GM12878 (cell line): Measurements from ENCODE around the gene SLC25A43. TPM values are rescaled to one million over a fixed set of nuclear protein-coding genes. Genes with fewer than 3 reads are reported as not detected.

ENCODE experiments used
- ATAC-seq: fragments of 200-7000 bp; cut with Tn5 transposase; 3 replicates; pipeline ENCODE4 v1.9.1; 2020; ENCODE audit warnings: mild to moderate bottlenecking, moderate library complexity
- BruUV-seq: library from RNA; stranded (reverse); fragments of 400-500 nt; replicated peaks from 2 replicates; lab custom pipeline; 2021; lab: Mats Ljungman, UMichigan
- CTCF ChIA-PET: fragments of 300-600 bp; sonication (Branson Sonifier 250); formaldehyde crosslinking; extraction: SDS; loops from one replicate; lab custom pipeline; 2021; ENCODE audit warnings: inconsistent platforms; lab: Yijun Ruan, JAX
- POLR2A ChIA-PET: fragments of 350-600 bp; formaldehyde crosslinking; extraction: SDS; loops from one replicate; lab custom pipeline; 2021; ENCODE audit warnings: inconsistent platforms; lab: Charles Lee
- RAD21 ChIA-PET: fragments of 300-600 bp; sonication (Branson Sonifier 250); formaldehyde crosslinking; loops from one replicate; lab custom pipeline; 2023; ENCODE audit warnings: antibody characterized with exemption; ENCODE audit not compliant: unreplicated experiment; lab: Charles Lee
- SMC1A ChIA-PET: fragments of 300-600 bp; sonication (Branson Sonifier 250); formaldehyde crosslinking; loops from one replicate; lab custom pipeline; 2023; ENCODE audit not compliant: unreplicated experiment, uncharacterized antibody; lab: Charles Lee
- DNase-seq: peaks from one replicate; pipeline ENCODE4 v3.0.0-alpha.2; 2011; ENCODE audit warnings: low read depth, low spot score
- FAIRE-seq: peaks from 3 replicates; lab custom pipeline; 2011; peaks lifted over from hg19 to GRCh38; lab: Jason Lieb, UNC
- H2AFZ ChIP-seq: 2 replicates; pipeline ENCODE4 v1.6.0; 2011; ENCODE audit warnings: low read depth, low read length, control low read depth; ENCODE audit not compliant: control insufficient read depth
- H3K27ac ChIP-seq: 2 replicates; pipeline ENCODE4 v1.5.1; 2011; ENCODE audit warnings: control low read depth; ENCODE audit not compliant: control insufficient read depth, insufficient read depth
- H3K27me3 ChIP-seq, 2 experiments: replicated peaks in 1 of 2; 2 replicates each; pipeline versions ENCODE4 v1.6.0 to v1.6.1; 2011; ENCODE audit warnings: low read length in 1 of 2; ENCODE audit not compliant: control insufficient read depth in 2 of 2, insufficient read depth in 2 of 2
- H3K36me3 ChIP-seq, 2 experiments: 2 replicates each; pipeline ENCODE4 v1.5.1; 2011; ENCODE audit warnings: low read length in 1 of 2; ENCODE audit not compliant: control insufficient read depth in 2 of 2, insufficient read depth in 2 of 2
- H3K4me1 ChIP-seq: 2 replicates; pipeline ENCODE4 v1.6.1; 2011; ENCODE audit warnings: mild to moderate bottlenecking, low read length, moderate library complexity, mixed read lengths; ENCODE audit not compliant: control insufficient read depth, insufficient read depth
- H3K4me2 ChIP-seq: 2 replicates; pipeline ENCODE4 v1.6.0; 2011; ENCODE audit warnings: control low read depth; ENCODE audit not compliant: control insufficient read depth, insufficient read depth
- H3K4me3 ChIP-seq: fragments of 200-600 bp; sonication (generic); 2 replicates; pipeline ENCODE4 v1.5.1; 2016
- H3K79me2 ChIP-seq: 2 replicates; pipeline ENCODE4 v1.6.0; 2011; ENCODE audit warnings: low read length; ENCODE audit not compliant: control insufficient read depth, insufficient read depth
- H3K9ac ChIP-seq: 2 replicates; pipeline ENCODE4 v1.8.0; 2011; ENCODE audit warnings: low read length, control low read depth, mixed read lengths; ENCODE audit not compliant: control insufficient read depth, insufficient read depth
- H3K9me3 ChIP-seq: replicated peaks from 3 replicates; pipeline ENCODE4 v1.5.1; 2011; ENCODE audit warnings: mild to moderate bottlenecking, low read length; ENCODE audit not compliant: control insufficient read depth, insufficient read depth
- H4K20me1 ChIP-seq: 2 replicates; pipeline ENCODE4 v1.6.0; 2011; ENCODE audit not compliant: control insufficient read depth, insufficient read depth
- KDM1A ChIP-seq: fragments of 200-600 bp; sonication (generic); IDR thresholded peaks from 2 replicates; pipeline ENCODE4 v1.6.1; 2016; ENCODE audit warnings: borderline replicate concordance
- NR2C1 ChIP-seq: fragments of 450-650 bp; IDR thresholded peaks from 2 replicates; pipeline ENCODE4 v1.6.1; 2017; ENCODE audit warnings: antibody characterized with exemption, mild to moderate bottlenecking, moderate library complexity
- RB1 ChIP-seq: fragments of 450-650 bp; formaldehyde crosslinking; IDR thresholded peaks from 2 replicates; pipeline ENCODE4 v1.6.1; 2017; ENCODE audit warnings: mild to moderate bottlenecking, borderline replicate concordance
- RELA ChIP-seq: fragments of 450-650 bp; IDR thresholded peaks from 2 replicates; pipeline ENCODE4 v1.8.0; 2014; ENCODE audit warnings: borderline replicate concordance; ENCODE audit not compliant: partially characterized antibody
- SMC3 ChIP-seq: IDR thresholded peaks from 2 replicates; pipeline ENCODE4 v1.6.1; 2011; ENCODE audit warnings: low read length, improper control_type of control experiment, borderline replicate concordance
- WRNIP1 ChIP-seq: IDR thresholded peaks from 2 replicates; pipeline ENCODE4 v1.6.1; 2011; ENCODE audit warnings: low read depth, low read length, improper control_type of control experiment, borderline replicate concordance
- ZNF207 ChIP-seq: fragments of 450-650 bp; IDR thresholded peaks from 2 replicates; pipeline ENCODE4 v1.6.1; 2014; ENCODE audit warnings: antibody characterized with exemption, mild to moderate bottlenecking, borderline replicate concordance
- ZNF217 ChIP-seq: fragments of 450-650 bp; IDR thresholded peaks from 2 replicates; pipeline ENCODE4 v1.6.1; 2017; ENCODE audit warnings: antibody characterized with exemption, mild to moderate bottlenecking
- WGBS: methylation state at CpG from one replicate; pipeline ENCODE4 v1.1.6; 2016; ENCODE audit warnings: low lambda C conversion rate; ENCODE audit not compliant: insufficient replicate concordance, insufficient coverage; ENCODE audit errors: missing lambda C conversion rate; 5-methylcytosine and 5-hydroxymethylcytosine counted together
- in situ Hi-C: fragments of 300-500 bp; cut with MboI; formaldehyde crosslinking; loops from 9 replicates; pipeline ENCODE4 v1.14.3; 2018; ENCODE audit warnings: mixed read lengths
- intact Hi-C: fragments of 100-400 bp; cut with micrococcal nuclease; formaldehyde crosslinking; loops from one replicate; pipeline ENCODE4 v1.14.2; 2022; ENCODE audit not compliant: unreplicated experiment
- polyA plus RNA-seq, 11 experiments: library from polyadenylated mRNA; depleted of rRNA in 4 of 11; unstranded in 6 of 11; stranded (reverse) in 5 of 11; fragments of >200 nt; fragmentation: Nextera tagmentation in 4 of 11; fragmentation: Illumina TruSeq in 1 of 11; extraction: Ambion mirVana in 4 of 11; extraction: Trizol in 1 of 11; gene quantifications; 1 replicate in 1 of 11; 2 replicates in 10 of 11; pipeline versions ENCODE4 v1.2.1 to v1.2.3, GENCODE V29; 2011 to 2016; ENCODE audit warnings: inconsistent platforms in 2 of 11, missing spikeins in 2 of 11, low read depth in 1 of 11
- total RNA-seq, 4 experiments: library from RNA; depleted of rRNA in 3 of 4; stranded (reverse); fragments of >200 nt in 3 of 4; fragmentation: Illumina TruSeq in 1 of 4; extraction: Trizol in 1 of 4; gene quantifications; 2 replicates each; pipeline versions ENCODE4 v1.2.1 to v1.2.3, GENCODE V29; 2013 to 2021
- TF ChIP-seq, protein P1 (sequence below): fragments of 450-650 bp; IDR thresholded peaks from 2 replicates; pipeline ENCODE4 v1.6.1; 2018; ENCODE audit warnings: borderline replicate concordance, mild to moderate bottlenecking; ENCODE audit not compliant: partially characterized antibody
- TF ChIP-seq, protein P2 (sequence below): IDR thresholded peaks from 2 replicates; pipeline ENCODE4 v1.6.1; 2012; ENCODE audit warnings: improper control_type of control experiment, low read depth, low read length; ENCODE audit not compliant: insufficient replicate concordance
- TF ChIP-seq, protein P3 (sequence below): fragments of 450-650 bp; IDR thresholded peaks from 2 replicates; pipeline ENCODE4 v1.6.1; 2017; ENCODE audit warnings: mild to moderate bottlenecking, low read depth, inconsistent platforms; ENCODE audit not compliant: poor library complexity, severe bottlenecking

Gene SLC25A43
- total and polyA plus RNA-seq, 10 of the 15 experiments (the other 5 are each of a cell fraction or from before 2014, with no cell fraction given): 2.5 to 13.5 (median 6.8) TPM

DNA sequence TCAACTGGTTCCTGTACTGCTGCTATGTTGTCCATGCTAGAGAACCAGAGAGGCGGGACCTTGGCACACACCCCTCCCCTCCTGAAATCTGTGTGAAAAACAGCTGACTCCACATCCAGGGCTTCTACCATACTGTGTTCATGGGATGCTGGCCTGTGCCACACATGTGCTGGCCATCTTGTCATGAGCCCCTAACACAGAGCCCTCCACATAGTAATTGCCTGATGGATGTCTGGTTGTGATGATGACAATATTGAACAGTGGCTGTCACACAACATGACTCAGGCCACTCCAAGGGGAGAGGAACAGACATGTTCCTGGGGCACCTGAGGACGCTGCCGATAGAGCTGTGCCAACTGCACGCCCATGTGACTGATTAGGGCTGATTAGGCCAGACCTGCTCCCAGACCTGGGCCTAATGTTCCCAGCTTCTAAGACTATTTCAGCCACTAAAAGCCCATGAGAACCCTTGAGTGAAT lies 82.2 kb downstream of the SLC25A43 start:
- H3K4me2 ChIP-seq: no peak overlapping the region
- in situ Hi-C loops (no loop called here), intact Hi-C loops (loop anchor here (10.0 kb wide), 1 partner anchor 403 kb away; no protein-coding TSS in a partner anchor)
- BruUV-seq: no TSS peak
- no peak overlapping the region for H3K9ac ChIP-seq
- no peaks in the 10 kb centered on the region for H3K79me2 ChIP-seq
- no peaks in the 10 kb centered on the region for H4K20me1 ChIP-seq
- no peaks in the 10 kb centered on the region for H3K27me3 ChIP-seq
- no peak overlapping the region for H3K4me3 ChIP-seq
- ChIA-PET CTCF (interaction anchor here (1.1 to 3.0 kb wide), 7 partner anchors 10 to 273 kb away, joined by 3 to 11 read pairs (median 6); no protein-coding TSS in a partner anchor), SMC1A (interaction anchor here (1.1 to 1.3 kb wide), 3 partner anchors 10 to 162 kb away, joined by 3 read pairs; no protein-coding TSS in a partner anchor), RAD21 (interaction anchor here (0.6 to 2.5 kb wide), 2 partner anchors 13 to 337 kb away, joined by 3 to 10 read pairs; partner anchors contain the start of gene SLC25A5), POLR2A (no interaction called here)
- no peak overlapping the region for H3K27ac ChIP-seq
- 62% methylated on average over 4 of the region's 4 CpGs for whole genome bisulfite sequencing
- no peak overlapping the region for H2AFZ ChIP-seq
- no peaks in the 10 kb centered on the region; the same call in 1 of the 2 replicates for H3K4me1 ChIP-seq
- FAIRE-seq (no peak), DNase-seq (no peak), ATAC-seq (no peak)
- H3K9me3 ChIP-seq: no peaks in the 10 kb centered on the region
- H3K36me3 ChIP-seq: no peaks in the 10 kb centered on the region
- no peak for TF ChIP-seq KDM1A
- no peak for TF ChIP-seq NR2C1
- TF ChIP-seq ZNF207: no peak
- no peak for TF ChIP-seq RELA
- TF ChIP-seq SMC3: no peak
- TF ChIP-seq, protein P1, sequence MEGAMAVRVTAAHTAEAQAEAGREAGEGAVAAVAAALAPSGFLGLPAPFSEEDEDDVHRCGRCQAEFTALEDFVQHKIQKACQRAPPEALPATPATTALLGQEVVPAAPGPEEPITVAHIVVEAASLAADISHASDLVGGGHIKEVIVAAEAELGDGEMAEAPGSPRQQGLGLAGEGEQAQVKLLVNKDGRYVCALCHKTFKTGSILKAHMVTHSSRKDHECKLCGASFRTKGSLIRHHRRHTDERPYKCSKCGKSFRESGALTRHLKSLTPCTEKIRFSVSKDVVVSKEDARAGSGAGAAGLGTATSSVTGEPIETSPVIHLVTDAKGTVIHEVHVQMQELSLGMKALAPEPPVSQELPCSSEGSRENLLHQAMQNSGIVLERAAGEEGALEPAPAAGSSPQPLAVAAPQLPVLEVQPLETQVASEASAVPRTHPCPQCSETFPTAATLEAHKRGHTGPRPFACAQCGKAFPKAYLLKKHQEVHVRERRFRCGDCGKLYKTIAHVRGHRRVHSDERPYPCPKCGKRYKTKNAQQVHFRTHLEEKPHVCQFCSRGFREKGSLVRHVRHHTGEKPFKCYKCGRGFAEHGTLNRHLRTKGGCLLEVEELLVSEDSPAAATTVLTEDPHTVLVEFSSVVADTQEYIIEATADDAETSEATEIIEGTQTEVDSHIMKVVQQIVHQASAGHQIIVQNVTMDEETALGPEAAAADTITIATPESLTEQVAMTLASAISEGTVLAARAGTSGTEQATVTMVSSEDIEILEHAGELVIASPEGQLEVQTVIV: no peak
- TF ChIP-seq, protein P2, sequence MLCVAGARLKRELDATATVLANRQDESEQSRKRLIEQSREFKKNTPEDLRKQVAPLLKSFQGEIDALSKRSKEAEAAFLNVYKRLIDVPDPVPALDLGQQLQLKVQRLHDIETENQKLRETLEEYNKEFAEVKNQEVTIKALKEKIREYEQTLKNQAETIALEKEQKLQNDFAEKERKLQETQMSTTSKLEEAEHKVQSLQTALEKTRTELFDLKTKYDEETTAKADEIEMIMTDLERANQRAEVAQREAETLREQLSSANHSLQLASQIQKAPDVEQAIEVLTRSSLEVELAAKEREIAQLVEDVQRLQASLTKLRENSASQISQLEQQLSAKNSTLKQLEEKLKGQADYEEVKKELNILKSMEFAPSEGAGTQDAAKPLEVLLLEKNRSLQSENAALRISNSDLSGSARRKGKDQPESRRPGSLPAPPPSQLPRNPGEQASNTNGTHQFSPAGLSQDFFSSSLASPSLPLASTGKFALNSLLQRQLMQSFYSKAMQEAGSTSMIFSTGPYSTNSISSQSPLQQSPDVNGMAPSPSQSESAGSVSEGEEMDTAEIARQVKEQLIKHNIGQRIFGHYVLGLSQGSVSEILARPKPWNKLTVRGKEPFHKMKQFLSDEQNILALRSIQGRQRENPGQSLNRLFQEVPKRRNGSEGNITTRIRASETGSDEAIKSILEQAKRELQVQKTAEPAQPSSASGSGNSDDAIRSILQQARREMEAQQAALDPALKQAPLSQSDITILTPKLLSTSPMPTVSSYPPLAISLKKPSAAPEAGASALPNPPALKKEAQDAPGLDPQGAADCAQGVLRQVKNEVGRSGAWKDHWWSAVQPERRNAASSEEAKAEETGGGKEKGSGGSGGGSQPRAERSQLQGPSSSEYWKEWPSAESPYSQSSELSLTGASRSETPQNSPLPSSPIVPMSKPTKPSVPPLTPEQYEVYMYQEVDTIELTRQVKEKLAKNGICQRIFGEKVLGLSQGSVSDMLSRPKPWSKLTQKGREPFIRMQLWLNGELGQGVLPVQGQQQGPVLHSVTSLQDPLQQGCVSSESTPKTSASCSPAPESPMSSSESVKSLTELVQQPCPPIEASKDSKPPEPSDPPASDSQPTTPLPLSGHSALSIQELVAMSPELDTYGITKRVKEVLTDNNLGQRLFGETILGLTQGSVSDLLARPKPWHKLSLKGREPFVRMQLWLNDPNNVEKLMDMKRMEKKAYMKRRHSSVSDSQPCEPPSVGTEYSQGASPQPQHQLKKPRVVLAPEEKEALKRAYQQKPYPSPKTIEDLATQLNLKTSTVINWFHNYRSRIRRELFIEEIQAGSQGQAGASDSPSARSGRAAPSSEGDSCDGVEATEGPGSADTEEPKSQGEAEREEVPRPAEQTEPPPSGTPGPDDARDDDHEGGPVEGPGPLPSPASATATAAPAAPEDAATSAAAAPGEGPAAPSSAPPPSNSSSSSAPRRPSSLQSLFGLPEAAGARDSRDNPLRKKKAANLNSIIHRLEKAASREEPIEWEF: no peak
- TF ChIP-seq RB1: no peak
- TF ChIP-seq, protein P3, sequence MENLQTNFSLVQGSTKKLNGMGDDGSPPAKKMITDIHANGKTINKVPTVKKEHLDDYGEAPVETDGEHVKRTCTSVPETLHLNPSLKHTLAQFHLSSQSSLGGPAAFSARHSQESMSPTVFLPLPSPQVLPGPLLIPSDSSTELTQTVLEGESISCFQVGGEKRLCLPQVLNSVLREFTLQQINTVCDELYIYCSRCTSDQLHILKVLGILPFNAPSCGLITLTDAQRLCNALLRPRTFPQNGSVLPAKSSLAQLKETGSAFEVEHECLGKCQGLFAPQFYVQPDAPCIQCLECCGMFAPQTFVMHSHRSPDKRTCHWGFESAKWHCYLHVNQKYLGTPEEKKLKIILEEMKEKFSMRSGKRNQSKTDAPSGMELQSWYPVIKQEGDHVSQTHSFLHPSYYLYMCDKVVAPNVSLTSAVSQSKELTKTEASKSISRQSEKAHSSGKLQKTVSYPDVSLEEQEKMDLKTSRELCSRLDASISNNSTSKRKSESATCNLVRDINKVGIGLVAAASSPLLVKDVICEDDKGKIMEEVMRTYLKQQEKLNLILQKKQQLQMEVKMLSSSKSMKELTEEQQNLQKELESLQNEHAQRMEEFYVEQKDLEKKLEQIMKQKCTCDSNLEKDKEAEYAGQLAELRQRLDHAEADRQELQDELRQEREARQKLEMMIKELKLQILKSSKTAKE: no peak
- no peak for TF ChIP-seq WRNIP1
- TF ChIP-seq ZNF217: no peak
